ENCODE measurements around the gene JMJD1C. TPM values are rescaled to one million over a fixed set of nuclear protein-coding genes. Genes with fewer than 3 reads are reported as not detected.
"Not testable (repeated sequence)": the region's sequence is repeated elsewhere in the genome, so short reads cannot be mapped to it uniquely, and the experiment has no call there.

The JMJD1C gene
- total and polyA plus RNA-seq, 11 donors = 20.3 to 54.6 (median 34.1) TPM

GRCh38 chr10:63494951-63495350 lies 29.2 kb upstream of the JMJD1C start:
- Histone ChIP-seq H3K27me3 (no peaks in the 10 kb centered on the region), H3K4me1 (peaks cover 0 to 33% (median 20%) of the 10 kb centered on the region in 12 donors), H3K27ac (no peak overlapping the region), H3K4me3 (no peak overlapping the region), H3K36me3 (no peaks in the 10 kb centered on the region), H3K9me3 (peaks cover 0 to 5% (median 0%) of the 10 kb centered on the region in 12 donors)
- DNase-seq (no peak), ATAC-seq (no peak)
- TF ChIP-seq CTCF (IDR thresholded peaks at IDR 0.05) (no peak), POLR2A (IDR thresholded peaks at IDR 0.05) (no peak)
- 94 to 97% (median 96%) methylated on average over 2 of the region's 2 CpGs for WGBS, 4 donors
- intact Hi-C loops (cut with DNase I) = no loop called here

DNA sequence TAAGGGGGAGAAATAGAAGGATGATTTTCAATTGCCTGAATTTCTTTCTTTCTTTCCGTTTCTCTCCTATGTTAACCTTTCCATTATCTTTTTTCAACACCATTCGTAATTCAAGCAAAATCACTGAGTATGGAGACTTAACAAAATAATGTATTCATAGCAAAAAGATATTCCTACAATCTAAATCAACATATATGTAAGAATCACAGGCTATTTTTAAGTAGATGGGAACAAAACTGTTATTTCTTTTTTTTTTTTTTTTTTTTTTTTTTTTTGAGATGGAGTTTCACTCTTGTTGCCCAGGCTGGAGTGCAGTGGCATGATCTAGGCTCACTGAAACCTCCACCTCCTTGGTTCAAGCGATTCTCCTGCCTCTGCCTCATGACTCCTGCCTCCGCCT lies 27.2 kb upstream of the JMJD1C start:
- ATAC-seq = no peak

GRCh38 chr10:63492317-63492690 lies 26.5 kb upstream of the JMJD1C start:
- peak overlapping the region in 10 of 12 donors; percentile 0 to 63 (median 42) for H3K27ac ChIP-seq
- intact Hi-C loops (cut with DNase I); H3K4me3 ChIP-seq; H3K27me3 ChIP-seq; H3K9me3 ChIP-seq; H3K36me3 ChIP-seq: not testable (repeated sequence)
- peaks cover 0 to 36% (median 18%) of the 10 kb centered on the region in 12 donors for H3K4me1 ChIP-seq
- DNase-seq (peak in 2 of 5 donors; percentile 30 to 37), ATAC-seq (peak in 2 of 4 donors; percentile 9 to 36)
- WGBS, 4 donors = 68 to 76% (median 73%) methylated on average over 6 of the region's 6 CpGs

More for the DNA sequence above, 27.2 kb upstream of the JMJD1C start:
- Histone ChIP-seq H3K4me1 (peaks cover 0 to 35% (median 16%) of the 10 kb centered on the region in 12 donors), H3K27me3 (no peaks in the 10 kb centered on the region), H3K4me3 (no peak overlapping the region), H3K36me3 (no peaks in the 10 kb centered on the region), H3K27ac (no peak overlapping the region), H3K9me3 (peaks cover 0 to 5% (median 0%) of the 10 kb centered on the region in 12 donors)
- no peak for TF ChIP-seq CTCF (IDR thresholded peaks at IDR 0.05)
- TF ChIP-seq POLR2A (IDR thresholded peaks at IDR 0.05) = no peak
- no peak for DNase-seq
- intact Hi-C loops (cut with DNase I) = no loop called here
- 95 to 97% (median 96%) methylated on average over 4 of the region's 4 CpGs for WGBS, 4 donors

DNA sequence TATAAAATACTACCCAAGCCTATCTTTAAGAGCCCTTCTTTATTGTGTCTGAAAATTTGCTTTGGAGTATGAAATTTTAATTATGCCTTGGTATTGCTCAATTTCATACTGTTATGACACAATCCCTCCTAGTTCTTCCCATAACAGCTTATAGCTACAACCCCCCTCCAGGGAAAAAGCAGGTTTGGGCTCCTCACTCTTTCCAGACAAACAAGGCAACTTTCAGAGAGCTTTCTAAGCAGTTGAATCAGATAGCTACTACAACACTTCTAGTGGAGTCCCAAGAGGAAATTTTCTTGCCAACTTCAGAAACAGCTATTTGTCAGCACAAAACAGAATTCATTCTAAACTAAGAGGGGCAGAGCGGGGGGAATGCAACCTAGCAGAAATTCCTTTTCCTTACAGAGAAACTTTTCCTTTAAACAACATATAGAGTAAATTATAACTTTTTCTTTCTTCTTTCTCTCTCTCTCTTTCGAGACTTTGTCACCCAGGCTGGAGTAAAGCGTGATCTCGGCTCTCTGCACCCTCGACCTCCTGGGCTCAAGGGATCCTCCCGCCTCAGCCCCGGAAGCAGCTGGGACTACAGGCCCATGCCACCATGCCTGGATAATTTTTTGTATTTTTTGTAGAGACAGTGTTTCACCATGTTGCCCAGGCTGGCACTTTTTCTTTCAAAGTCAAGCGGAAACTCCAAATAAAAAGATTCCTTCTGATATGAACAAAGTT lies 26.0 kb upstream of the JMJD1C start:
- intact Hi-C loops (cut with DNase I) = no loop called here
- TF ChIP-seq POLR2A (IDR thresholded peaks at IDR 0.05) = no peak
- no peak for TF ChIP-seq CTCF (IDR thresholded peaks at IDR 0.05)
- DNase-seq = peak in 2 of 5 donors; percentile 44 to 50

More for the DNA sequence above, 26.0 kb upstream of the JMJD1C start:
- H3K4me3 ChIP-seq = peak overlapping the region in 1 of 12 donors; percentile 17
- peak overlapping the region in 10 of 12 donors; percentile 15 to 63 (median 42) for H3K27ac ChIP-seq
- H3K4me1 ChIP-seq = peaks cover 0 to 41% (median 23%) of the 10 kb centered on the region in 12 donors
- WGBS, 4 donors = 58 to 70% (median 68%) methylated on average over 8 of the region's 8 CpGs
- no peaks in the 10 kb centered on the region for H3K36me3 ChIP-seq
- H3K27me3 ChIP-seq = no peaks in the 10 kb centered on the region
- peak; percentile 41 to 89 (median 77) for ATAC-seq
- peaks cover 0 to 5% (median 0%) of the 10 kb centered on the region in 12 donors for H3K9me3 ChIP-seq
